ENCODE measurements around the gene WRNIP1. TPM values are rescaled to one million over a fixed set of nuclear protein-coding genes. Genes with fewer than 3 reads are reported as not detected.

WRNIP1 gene
- total RNA-seq, 1 experiment from 2014 or later: 78.8 TPM

- Histone ChIP-seq H3K4me2 (ENCODE audit: low read length) (no peak overlapping the region), H3K36me3 (ENCODE audit: control insufficient read depth in 1 of 2, insufficient read depth in 2 of 2, low read length in 2 of 2) (no peaks in the 10 kb centered on the region), H4K20me1 (ENCODE audit: insufficient read depth) (no peaks in the 10 kb centered on the region), H3K27ac (ENCODE audit: low read depth, low read length) (no peak overlapping the region), H3K27me3 (ENCODE audit: insufficient read depth, low read length) (no peaks in the 10 kb centered on the region), H3K9ac (ENCODE audit: low read length) (no peak overlapping the region), H3K4me3 (replicated peaks in 1 of 2; ENCODE audit: low read depth in 1 of 2, low read length in 2 of 2) (no peak overlapping the region), H3K79me2 (ENCODE audit: insufficient read depth, low read length) (no peaks in the 10 kb centered on the region), H3K4me1 (ENCODE audit: control insufficient read depth in 1 of 2, insufficient read depth in 2 of 2, low read length in 2 of 2) (peaks cover 14 to 34% of the 10 kb centered on the region in 2 experiments), H3K9me2 (ENCODE audit: insufficient read depth) (no peaks in the 10 kb centered on the region), H2AFZ (ENCODE audit: low read depth, low read length, poor library complexity, severe bottlenecking) (no peak overlapping the region), H3K9me3 (ENCODE audit: control insufficient read depth in 1 of 2, insufficient read depth in 1 of 2, low read depth in 1 of 2, low read length in 2 of 2) (no peaks in the 10 kb centered on the region)
- ChIA-PET CTCF (no interaction called here), POLR2A (interaction anchor here (1.1 kb wide), 1 partner anchor 16 kb away, joined by 3 read pairs; no protein-coding TSS in a partner anchor), RAD21 (ENCODE audit: low non-redundant PET in 1 of 2, low total read pairs in 2 of 2, uncharacterized antibody in 2 of 2, unreplicated experiment in 2 of 2) (no interaction called here)
- no TSS peak for BruUV-seq (replicated peaks)
- intact Hi-C loops (cut with micrococcal nuclease): no loop called here
- ATAC-seq: no peak
- DNase-seq (ENCODE audit: low read depth, low spot score): no peak
- TF ChIP-seq EZH2phosphoT487 (IDR thresholded peaks at IDR 0.05; ENCODE audit: borderline replicate concordance) (no peak), CEBPB (IDR thresholded peaks at IDR 0.05; ENCODE audit: low read depth) (no peak), ZBTB33 (IDR thresholded peaks at IDR 0.05; ENCODE audit: extremely low read depth, insufficient replicate concordance, low read length) (no peak), SP1 (IDR thresholded peaks at IDR 0.05; ENCODE audit: low read depth) (no peak), ZNF274 (IDR thresholded peaks at IDR 0.05; ENCODE audit: low read depth, low read length) (no peak), SRF (IDR thresholded peaks at IDR 0.05; ENCODE audit: low read depth) (no peak)
These were observed 42.3 kb downstream of the WRNIP1 start for GRCh38 chr6:2807342-2808090.

- Histone ChIP-seq H3K27me3 (ENCODE audit: insufficient read depth, low read length) (no peaks in the 10 kb centered on the region), H3K27ac (ENCODE audit: low read depth, low read length) (no peak overlapping the region), H3K9me2 (ENCODE audit: insufficient read depth) (no peaks in the 10 kb centered on the region), H3K9ac (ENCODE audit: low read length) (no peak overlapping the region), H3K4me3 (replicated peaks in 1 of 2; ENCODE audit: low read depth in 1 of 2, low read length in 2 of 2) (no peak overlapping the region), H2AFZ (ENCODE audit: low read depth, low read length, poor library complexity, severe bottlenecking) (no peak overlapping the region), H4K20me1 (ENCODE audit: insufficient read depth) (no peaks in the 10 kb centered on the region), H3K36me3 (ENCODE audit: control insufficient read depth in 1 of 2, insufficient read depth in 2 of 2, low read length in 2 of 2) (no peaks in the 10 kb centered on the region), H3K79me2 (ENCODE audit: insufficient read depth, low read length) (no peaks in the 10 kb centered on the region), H3K4me1 (ENCODE audit: control insufficient read depth in 1 of 2, insufficient read depth in 2 of 2, low read length in 2 of 2) (peaks cover 14 to 34% of the 10 kb centered on the region in 2 experiments), H3K9me3 (ENCODE audit: control insufficient read depth in 1 of 2, insufficient read depth in 1 of 2, low read depth in 1 of 2, low read length in 2 of 2) (no peaks in the 10 kb centered on the region), H3K4me2 (ENCODE audit: low read length) (peak overlapping the region; percentile 74; the same call in 1 of the 2 replicates)
- intact Hi-C loops (cut with micrococcal nuclease): no loop called here
- no TSS peak for BruUV-seq (replicated peaks)
- RAD21 ChIA-PET (ENCODE audit: low non-redundant PET in 1 of 2, low total read pairs in 2 of 2, uncharacterized antibody in 2 of 2, unreplicated experiment in 2 of 2): no interaction called here
- DNase-seq (ENCODE audit: low read depth, low spot score) (no peak), ATAC-seq (no peak)
- CTCF ChIA-PET: no interaction called here
- TF ChIP-seq SP1 (IDR thresholded peaks at IDR 0.05; ENCODE audit: low read depth): no peak
- no peak for TF ChIP-seq RAD21 (IDR thresholded peaks at IDR 0.05; ENCODE audit: low read depth)
- no peak for TF ChIP-seq ELF1 (IDR thresholded peaks at IDR 0.05; ENCODE audit: borderline replicate concordance, low read depth)
- TF ChIP-seq ATF3 (IDR thresholded peaks at IDR 0.05): no peak
- no peak for TF ChIP-seq EZH2phosphoT487 (IDR thresholded peaks at IDR 0.05; ENCODE audit: borderline replicate concordance)
- TF ChIP-seq CEBPB (IDR thresholded peaks at IDR 0.05; ENCODE audit: low read depth): no peak
- TF ChIP-seq JUND (IDR thresholded peaks at IDR 0.05): no peak
- TF ChIP-seq CBX3 (IDR thresholded peaks at IDR 0.05; ENCODE audit: low read depth): no peak
- no peak for TF ChIP-seq POLR2AphosphoS5 (IDR thresholded peaks at IDR 0.05; ENCODE audit: low read depth, low read length)
- POLR2A ChIA-PET: interaction anchor here (1.5 kb wide), 1 partner anchor 32 kb away, joined by 6 read pairs; the partner anchor contains the start of gene SERPINB1
These were observed 43.8 kb downstream of the WRNIP1 start for GRCh38 chr6:2809015-2809414.

Data from HCT116 (cell line).